ENCODE measurements around the gene ATG4D. TPM values are rescaled to one million over a fixed set of nuclear protein-coding genes. Genes with fewer than 3 reads are reported as not detected.
"Not testable (repeated sequence)": the region's sequence is repeated elsewhere in the genome, so short reads cannot be mapped to it uniquely, and the experiment has no call there.

ATG4D gene
- total and polyA plus RNA-seq, 11 donors = 47.3 to 83.5 (median 55.9) TPM

DNA sequence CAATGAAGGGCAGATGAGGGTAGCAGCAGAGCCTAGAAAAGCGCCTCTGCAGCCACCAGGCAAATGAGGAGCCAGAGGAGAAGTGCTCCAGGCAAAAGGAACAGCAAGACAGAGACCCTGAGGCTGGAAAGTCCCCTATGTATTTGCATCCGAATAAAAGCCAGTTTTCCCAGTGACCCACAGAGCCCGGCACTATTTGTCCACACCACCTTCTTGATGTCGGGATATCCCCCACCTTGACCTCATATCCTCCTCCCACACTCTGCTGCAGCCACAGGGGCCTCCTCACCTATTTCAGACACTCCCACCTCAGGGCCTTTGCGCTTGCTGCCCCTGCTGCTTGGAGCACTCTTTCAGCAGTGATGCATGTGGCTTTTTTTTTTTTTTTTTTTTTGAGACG, 6.6 kb downstream of the ATG4D start:
- Histone ChIP-seq H3K4me1 (peaks cover 0 to 20% (median 2%) of the 10 kb centered on the region in 12 donors), H3K27me3 (no peaks in the 10 kb centered on the region), H3K9me3 (no peaks in the 10 kb centered on the region), H3K36me3 (peaks cover 0 to 98% (median 89%) of the 10 kb centered on the region in 9 donors), H3K4me3 (no peak overlapping the region), H3K27ac (no peak overlapping the region)
- DNase-seq (no peak), ATAC-seq (no peak)
- no peak for TF ChIP-seq POLR2A (IDR thresholded peaks at IDR 0.05)
- TF ChIP-seq, protein P1, sequence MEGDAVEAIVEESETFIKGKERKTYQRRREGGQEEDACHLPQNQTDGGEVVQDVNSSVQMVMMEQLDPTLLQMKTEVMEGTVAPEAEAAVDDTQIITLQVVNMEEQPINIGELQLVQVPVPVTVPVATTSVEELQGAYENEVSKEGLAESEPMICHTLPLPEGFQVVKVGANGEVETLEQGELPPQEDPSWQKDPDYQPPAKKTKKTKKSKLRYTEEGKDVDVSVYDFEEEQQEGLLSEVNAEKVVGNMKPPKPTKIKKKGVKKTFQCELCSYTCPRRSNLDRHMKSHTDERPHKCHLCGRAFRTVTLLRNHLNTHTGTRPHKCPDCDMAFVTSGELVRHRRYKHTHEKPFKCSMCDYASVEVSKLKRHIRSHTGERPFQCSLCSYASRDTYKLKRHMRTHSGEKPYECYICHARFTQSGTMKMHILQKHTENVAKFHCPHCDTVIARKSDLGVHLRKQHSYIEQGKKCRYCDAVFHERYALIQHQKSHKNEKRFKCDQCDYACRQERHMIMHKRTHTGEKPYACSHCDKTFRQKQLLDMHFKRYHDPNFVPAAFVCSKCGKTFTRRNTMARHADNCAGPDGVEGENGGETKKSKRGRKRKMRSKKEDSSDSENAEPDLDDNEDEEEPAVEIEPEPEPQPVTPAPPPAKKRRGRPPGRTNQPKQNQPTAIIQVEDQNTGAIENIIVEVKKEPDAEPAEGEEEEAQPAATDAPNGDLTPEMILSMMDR (IDR thresholded peaks at IDR 0.05) = no peak
- intact Hi-C loops (cut with DNase I) = no loop called here
- 89 to 94% (median 92%) methylated on average over 6 of the region's 6 CpGs for WGBS, 4 donors

DNA sequence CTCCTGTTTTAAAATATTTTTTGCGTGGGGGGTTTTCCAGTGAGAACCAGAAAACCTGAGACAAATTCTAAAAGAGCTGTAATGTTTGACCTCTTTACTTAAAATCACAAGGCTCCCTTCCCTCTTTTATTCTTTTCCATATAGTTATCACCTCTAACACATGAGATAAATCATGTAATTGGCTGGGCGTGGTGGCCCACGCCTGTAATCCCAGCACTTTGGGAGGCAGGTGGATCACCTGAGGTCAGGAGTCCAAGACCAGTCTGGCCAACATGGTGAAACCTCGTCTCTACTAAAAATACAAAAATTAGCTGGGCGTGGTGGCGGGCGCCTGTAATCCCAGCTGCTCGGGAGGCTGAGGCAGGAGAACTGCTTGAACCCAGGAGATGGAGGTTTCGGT, 7.3 kb downstream of the ATG4D start:
- Histone ChIP-seq H3K4me1 (peaks cover 0 to 14% (median 0%) of the 10 kb centered on the region in 12 donors), H3K36me3 (peaks cover 0 to 99% (median 90%) of the 10 kb centered on the region in 9 donors)
- H3K27ac ChIP-seq; DNase-seq; H3K4me3 ChIP-seq; H3K27me3 ChIP-seq; ATAC-seq; H3K9me3 ChIP-seq; intact Hi-C loops (cut with DNase I): not testable (repeated sequence)
- 95 to 97% (median 96%) methylated on average over 9 of the region's 9 CpGs for WGBS, 4 donors

- Histone ChIP-seq H3K4me3 (no peak overlapping the region), H3K4me1 (peaks cover 0 to 13% (median 0%) of the 10 kb centered on the region in 12 donors), H3K27ac (no peak overlapping the region), H3K27me3 (no peaks in the 10 kb centered on the region), H3K36me3 (peaks cover 0 to 100% (median 91%) of the 10 kb centered on the region in 9 donors), H3K9me3 (no peaks in the 10 kb centered on the region)
- DNase-seq = no peak
- peak in 2 of 4 donors; percentile 8 to 30 for ATAC-seq
- intact Hi-C loops (cut with DNase I) = no loop called here
- 85 to 95% (median 91%) methylated on average over 7 to 12 of the region's 12 CpGs for WGBS, 4 donors
- TF ChIP-seq POLR2A (IDR thresholded peaks at IDR 0.05) = no peak
- TF ChIP-seq, protein P1 (IDR thresholded peaks at IDR 0.05) = peak in 1 of 12 donors; percentile 16
These were observed 8.1 kb downstream of the ATG4D start for GRCh38 chr19:10551698-10552301.

DNA sequence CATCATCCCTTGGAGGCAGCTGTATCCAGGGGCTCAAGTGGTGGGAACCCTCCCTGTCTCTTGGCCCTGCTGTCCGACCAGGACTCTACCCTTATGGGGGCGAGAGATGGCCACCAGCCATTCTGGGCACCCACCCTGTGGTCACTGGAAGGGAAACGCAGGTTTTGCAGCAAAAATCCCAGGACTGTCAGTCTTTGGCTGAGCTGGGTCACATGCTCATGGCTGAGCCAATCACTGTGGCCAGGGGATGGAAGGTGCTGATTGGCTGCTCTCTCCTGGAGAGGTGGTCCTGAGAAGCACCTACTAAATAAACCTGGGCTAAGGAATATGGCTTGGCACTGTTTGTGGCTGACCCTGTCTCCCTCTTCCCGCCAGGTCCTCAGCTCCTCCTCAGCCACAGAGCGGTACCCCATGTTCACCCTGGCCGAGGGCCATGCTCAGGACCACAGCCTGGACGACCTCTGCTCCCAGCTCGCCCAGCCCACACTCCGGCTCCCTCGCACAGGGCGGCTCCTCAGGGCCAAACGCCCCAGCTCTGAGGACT, 8.9 kb downstream of the ATG4D start:
- peak overlapping the region in 1 of 12 donors; percentile 56 for H3K27ac ChIP-seq
- DNase-seq = no peak
- no peak for TF ChIP-seq POLR2A (IDR thresholded peaks at IDR 0.05)
- TF ChIP-seq, protein P1 (IDR thresholded peaks at IDR 0.05) = no peak
- WGBS, 4 donors = 84 to 88% (median 85%) methylated on average over 12 of the region's 12 CpGs
- no peaks in the 10 kb centered on the region for H3K27me3 ChIP-seq
- H3K4me3 ChIP-seq = no peak overlapping the region
- peaks cover 0 to 13% (median 0%) of the 10 kb centered on the region in 12 donors for H3K4me1 ChIP-seq
- no peaks in the 10 kb centered on the region for H3K9me3 ChIP-seq
- ATAC-seq = peak in 3 of 4 donors; percentile 18 to 32 (median 23)
- intact Hi-C loops (cut with DNase I) = no loop called here
- H3K36me3 ChIP-seq = peaks cover 0 to 100% (median 93%) of the 10 kb centered on the region in 9 donors
